SK-N-SH treated with all-trans-retinoic acid at 6 μM for 48 hours (cell line): ENCODE results near the gene CAMK2B.

Experiments used
- ATAC-seq: fragments of 200-7000 bp; cut with Tn5 transposase; 3 replicates; pipeline ENCODE4 v1.9.1; 2020; ENCODE audit warnings: mild to moderate bottlenecking, moderate library complexity
- ARNTL ChIP-seq: fragments of 450-650 bp; formaldehyde crosslinking; IDR thresholded peaks from 2 replicates; pipeline ENCODE4 v1.5.0; 2020; ENCODE audit warnings: low read depth, mild to moderate bottlenecking, moderate library complexity, borderline replicate concordance
- BACH2 ChIP-seq: fragments of 250-450 bp; sonication (Bioruptor Pico); IDR thresholded peaks from 2 replicates; pipeline ENCODE4 v1.9.0; 2021; ENCODE audit warnings: mild to moderate bottlenecking, borderline replicate concordance
- CREB5 ChIP-seq: fragments of 250-450 bp; sonication (Bioruptor Pico); IDR thresholded peaks from 2 replicates; pipeline ENCODE4 v1.5.1; 2020; ENCODE audit warnings: low read depth, mild to moderate bottlenecking, moderate library complexity
- CSDC2 ChIP-seq: fragments of 250-450 bp; sonication (Bioruptor Pico); IDR thresholded peaks from 2 replicates; pipeline ENCODE4 v1.5.0; 2020; ENCODE audit warnings: mild to moderate bottlenecking, moderate library complexity
- CSRNP3 ChIP-seq: fragments of 250-450 bp; sonication (Bioruptor Pico); IDR thresholded peaks from 2 replicates; pipeline ENCODE4 v1.5.1; 2021; ENCODE audit warnings: mild to moderate bottlenecking, moderate library complexity
- ESRRG ChIP-seq: fragments of 250-450 bp; sonication (Bioruptor Pico); IDR thresholded peaks from 2 replicates; pipeline ENCODE4 v1.6.1; 2021; ENCODE audit warnings: mild to moderate bottlenecking
- GLIS3 ChIP-seq: fragments of 250-450 bp; sonication (Bioruptor Pico); IDR thresholded peaks from 2 replicates; pipeline ENCODE4 v1.5.0; 2020; ENCODE audit warnings: mild to moderate bottlenecking, moderate library complexity
- ISL1 ChIP-seq: fragments of 250-450 bp; sonication (Bioruptor Pico); IDR thresholded peaks from 2 replicates; pipeline ENCODE4 v2.1.2; 2022; ENCODE audit warnings: mild to moderate bottlenecking, moderate library complexity
- OSR1 ChIP-seq: fragments of 250-450 bp; sonication (Bioruptor Pico); IDR thresholded peaks from 2 replicates; pipeline ENCODE4 v1.8.0; 2022; ENCODE audit warnings: moderate library complexity, mild to moderate bottlenecking, inconsistent platforms
- PATZ1 ChIP-seq: fragments of 250-450 bp; sonication (Bioruptor Pico); IDR thresholded peaks from 2 replicates; pipeline ENCODE4 v1.8.0; 2020; ENCODE audit warnings: mild to moderate bottlenecking, moderate library complexity, borderline replicate concordance
- POU6F1 ChIP-seq: fragments of 250-450 bp; sonication (Bioruptor Pico); IDR thresholded peaks from 2 replicates; pipeline ENCODE4 v1.8.0; 2021; ENCODE audit warnings: low read depth, mild to moderate bottlenecking, moderate library complexity, borderline replicate concordance
- PPARA ChIP-seq: fragments of 250-450 bp; sonication (Bioruptor Pico); IDR thresholded peaks from 2 replicates; pipeline ENCODE4 v1.5.0; 2020; ENCODE audit warnings: mild to moderate bottlenecking, borderline replicate concordance
- RARB ChIP-seq: fragments of 250-450 bp; sonication (Bioruptor Pico); IDR thresholded peaks from 2 replicates; pipeline ENCODE4 v1.8.0; 2021; ENCODE audit warnings: mild to moderate bottlenecking, moderate library complexity
- SNAI2 ChIP-seq: fragments of 250-450 bp; sonication (Bioruptor Pico); IDR thresholded peaks from 2 replicates; pipeline ENCODE4 v1.5.0; 2020; ENCODE audit warnings: mild to moderate bottlenecking, moderate library complexity
- TCF4 ChIP-seq: fragments of 250-450 bp; sonication (Bioruptor Pico); IDR thresholded peaks from 2 replicates; pipeline ENCODE4 v1.8.0; 2021; ENCODE audit warnings: mild to moderate bottlenecking, moderate library complexity, borderline replicate concordance
- TOX ChIP-seq: fragments of 250-450 bp; sonication (Bioruptor Pico); IDR thresholded peaks from 2 replicates; pipeline ENCODE4 v1.8.0; 2021; ENCODE audit warnings: mild to moderate bottlenecking, moderate library complexity, borderline replicate concordance
- TSHZ2 ChIP-seq: fragments of 250-450 bp; sonication (Bioruptor Pico); IDR thresholded peaks from 2 replicates; pipeline ENCODE4 v1.5.0; 2020; ENCODE audit warnings: mild to moderate bottlenecking, moderate library complexity
- ZC3H10 ChIP-seq: fragments of 250-450 bp; sonication (Bioruptor Pico); IDR thresholded peaks from 2 replicates; pipeline ENCODE4 v1.5.1; 2021; ENCODE audit warnings: mild to moderate bottlenecking, moderate library complexity
- ZFP3 ChIP-seq: fragments of 250-450 bp; sonication (Bioruptor Pico); IDR thresholded peaks from 2 replicates; pipeline ENCODE4 v1.5.0; 2020; ENCODE audit warnings: mild to moderate bottlenecking, moderate library complexity
- ZNF565 ChIP-seq: fragments of 450-650 bp; formaldehyde crosslinking; conservative IDR thresholded peaks from 2 replicates; pipeline ENCODE4 v1.5.0; 2020; ENCODE audit warnings: low read depth, mild to moderate bottlenecking, moderate library complexity
- ZNF70 ChIP-seq: fragments of 450-650 bp; formaldehyde crosslinking; IDR thresholded peaks from 2 replicates; pipeline ENCODE4 v1.5.0; 2020; ENCODE audit warnings: mild to moderate bottlenecking, moderate library complexity
- ZNF8 ChIP-seq: fragments of 450-650 bp; formaldehyde crosslinking; IDR thresholded peaks from 2 replicates; pipeline ENCODE4 v1.5.0; 2020; ENCODE audit warnings: mild to moderate bottlenecking, moderate library complexity

The CAMK2B gene

GRCh38 chr7:44244282-44244681 lies 81.1 kb downstream of the CAMK2B start:
- ATAC-seq: 0 out of 3 replicates have a peak, but pooled peaks have one; percentile 8

GRCh38 chr7:44242091-44242490 lies 83.3 kb downstream of the CAMK2B start:
- TF ChIP-seq PPARA (CRISPR knock-in tag) (no peak), TCF4 (CRISPR knock-in tag) (no peak), ZC3H10 (CRISPR knock-in tag) (no peak), ZNF8 (CRISPR knock-in tag) (no peak), ZFP3 (CRISPR knock-in tag) (no peak), ZNF70 (CRISPR knock-in tag) (no peak), ESRRG (CRISPR knock-in tag) (no peak), GLIS3 (CRISPR knock-in tag) (no peak), TOX (CRISPR knock-in tag) (no peak), PATZ1 (CRISPR knock-in tag) (no peak), ZNF565 (CRISPR knock-in tag) (no peak), RARB (CRISPR knock-in tag) (no peak)
- ATAC-seq: no peak

More at GRCh38 chr7:44244282-44244681, 81.1 kb downstream of the CAMK2B start:
- TF ChIP-seq SNAI2: no peak
- TF ChIP-seq ARNTL (CRISPR knock-in tag): no peak
- TF ChIP-seq CREB5 (CRISPR knock-in tag): no peak
- no peak for TF ChIP-seq POU6F1 (CRISPR knock-in tag)
- TF ChIP-seq PATZ1 (CRISPR knock-in tag): no peak
- no peak for TF ChIP-seq PPARA (CRISPR knock-in tag)
- TF ChIP-seq ZNF8 (CRISPR knock-in tag): no peak
- no peak for TF ChIP-seq ZC3H10 (CRISPR knock-in tag)
- no peak for TF ChIP-seq OSR1 (CRISPR knock-in tag)
- no peak for TF ChIP-seq TOX (CRISPR knock-in tag)
- no peak for TF ChIP-seq ESRRG (CRISPR knock-in tag)
- no peak for TF ChIP-seq ISL1
- TF ChIP-seq BACH2 (CRISPR knock-in tag): no peak
- no peak for TF ChIP-seq ZNF565 (CRISPR knock-in tag)
- TF ChIP-seq TCF4 (CRISPR knock-in tag): no peak
- no peak for TF ChIP-seq ZFP3 (CRISPR knock-in tag)

- peak; percentile 95 for ATAC-seq
- TF ChIP-seq ISL1: no peak
- no peak for TF ChIP-seq TCF4 (CRISPR knock-in tag)
- TF ChIP-seq CSDC2: no peak
- TF ChIP-seq, all 23 proteins: peak for 0
These were observed 84.3 kb downstream of the CAMK2B start for GRCh38 chr7:44240983-44241510.

GRCh38 chr7:44240376-44240775 lies 85.0 kb downstream of the CAMK2B start:
- no peak for ATAC-seq
- TF ChIP-seq PPARA (CRISPR knock-in tag): no peak
- no peak for TF ChIP-seq BACH2 (CRISPR knock-in tag)
- TF ChIP-seq TOX (CRISPR knock-in tag): no peak
- TF ChIP-seq TCF4 (CRISPR knock-in tag): no peak
- no peak for TF ChIP-seq ZFP3 (CRISPR knock-in tag)
- TF ChIP-seq CSRNP3 (CRISPR knock-in tag): no peak
- TF ChIP-seq TSHZ2 (CRISPR knock-in tag): no peak
- TF ChIP-seq OSR1 (CRISPR knock-in tag): no peak
- no peak for TF ChIP-seq SNAI2
- TF ChIP-seq CREB5 (CRISPR knock-in tag): no peak
- TF ChIP-seq RARB (CRISPR knock-in tag): no peak
- no peak for TF ChIP-seq GLIS3 (CRISPR knock-in tag)
- no peak for TF ChIP-seq ISL1
